Stimulated activated CD4-positive, alpha-beta T cell treated with anti-CD3 and anti-CD28 coated beads, Interleukin-1b, Interleukin-23, amount 100 ng/mL, for 4 hours (primary cell): ENCODE data around the gene MLH3.
"Not testable (repeated sequence)": the region's sequence is repeated elsewhere in the genome, so short reads cannot be mapped to it uniquely, and the experiment has no call there.

Source experiments
- DNase-seq, 2 donors: peaks; one replicate each; pipeline ENCODE4 v3.0.0-alpha.2; 2020; ENCODE audit warnings: low read depth in 2 of 2

The MLH3 gene

DNA sequence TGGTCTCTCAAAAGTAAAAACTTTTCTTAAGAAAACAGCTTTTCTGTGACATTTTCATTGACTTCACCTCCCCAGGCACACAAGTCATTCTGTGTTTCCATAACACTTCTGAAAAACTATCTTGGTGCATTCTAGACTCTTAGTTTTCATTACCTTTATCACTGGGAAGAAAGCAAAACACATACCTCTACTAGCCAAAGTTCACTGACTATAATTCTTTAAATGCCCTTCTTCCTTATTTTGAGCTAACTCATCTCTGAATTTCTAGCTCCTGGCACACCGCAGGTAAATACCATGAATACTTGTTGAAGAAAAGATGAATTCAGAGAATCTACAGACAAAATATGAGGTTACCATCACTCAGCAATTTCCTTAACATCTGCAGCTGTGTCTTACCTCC, 21.1 kb downstream of the MLH3 start:
- no peak for DNase-seq

DNA sequence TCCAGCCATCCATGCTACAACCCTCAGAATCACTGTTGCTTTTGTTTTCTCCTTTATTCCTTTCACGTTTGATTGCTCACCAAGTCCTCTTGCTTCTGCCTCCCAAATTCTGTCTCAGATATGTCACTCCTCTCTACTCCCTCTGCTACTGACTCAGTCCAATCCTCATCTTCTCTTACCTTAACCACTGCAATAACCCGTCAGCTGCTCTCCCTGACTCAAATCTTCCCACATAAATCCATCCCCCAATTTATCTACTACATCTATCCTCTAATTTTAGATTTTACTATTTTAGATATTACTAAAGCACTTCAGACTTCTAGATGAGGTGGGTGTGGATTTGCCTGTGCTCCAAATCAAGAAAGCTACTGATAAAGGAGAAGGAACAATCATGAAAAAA, 25.4 kb downstream of the MLH3 start:
- DNase-seq: no peak

DNA sequence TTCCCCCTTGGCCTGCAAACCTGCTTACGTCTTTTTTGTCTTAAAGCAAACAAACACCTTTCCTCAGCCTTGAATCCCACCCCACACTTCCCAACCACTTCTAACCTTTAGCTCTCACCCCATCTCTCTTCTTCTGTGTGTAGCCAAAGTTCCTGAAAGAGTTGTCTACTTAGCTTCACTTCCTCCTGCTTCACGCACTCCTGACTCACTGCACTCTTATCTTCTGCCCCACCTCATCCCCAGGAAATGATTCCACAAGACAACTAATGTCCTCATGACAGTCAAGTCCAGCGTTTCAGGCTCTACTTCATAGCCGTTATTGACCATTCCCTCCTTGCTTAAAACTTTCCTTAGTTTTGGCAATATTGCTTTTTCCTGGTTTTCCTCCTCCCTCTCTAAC, 26.2 kb downstream of the MLH3 start:
- DNase-seq: no peak

DNA sequence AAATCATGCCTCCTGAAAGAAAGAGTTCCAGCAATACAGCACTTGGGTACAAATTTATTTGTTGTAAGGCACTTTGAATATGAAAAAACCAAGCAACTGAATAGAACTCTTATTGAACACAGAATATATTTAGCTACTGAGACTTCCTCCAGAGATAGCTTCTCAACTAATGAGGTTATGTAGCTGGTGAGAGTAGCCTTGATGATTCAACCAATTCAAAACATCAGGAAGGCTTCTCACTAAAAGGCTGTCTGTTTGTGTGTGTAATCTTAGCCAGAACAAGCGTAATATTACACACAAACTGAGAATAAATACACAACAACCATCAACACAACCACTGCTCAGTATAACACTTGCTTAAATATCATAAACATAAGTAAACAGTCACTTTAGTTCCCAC, 28.2 kb downstream of the MLH3 start:
- no peak for DNase-seq

DNA sequence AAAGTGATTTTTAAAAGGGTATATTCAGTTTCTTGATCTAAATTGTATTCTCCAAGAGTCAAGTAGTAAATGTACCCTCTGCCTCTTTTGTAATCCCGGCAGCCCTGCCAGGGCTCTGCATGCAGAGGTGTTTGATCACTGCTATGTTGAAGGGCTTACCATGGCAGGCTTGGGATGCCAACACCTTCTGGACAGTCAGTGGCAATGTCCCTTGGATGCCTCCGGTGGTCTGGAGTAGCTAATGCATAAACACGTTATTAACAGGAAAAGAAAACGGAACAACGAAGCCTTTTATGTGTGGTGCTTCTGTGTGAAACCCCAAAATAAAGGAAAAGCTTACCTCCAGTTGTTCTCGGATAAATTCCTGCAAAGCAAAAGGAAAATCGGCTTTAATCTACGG, 28.6 kb downstream of the MLH3 start:
- DNase-seq: no peak

DNA sequence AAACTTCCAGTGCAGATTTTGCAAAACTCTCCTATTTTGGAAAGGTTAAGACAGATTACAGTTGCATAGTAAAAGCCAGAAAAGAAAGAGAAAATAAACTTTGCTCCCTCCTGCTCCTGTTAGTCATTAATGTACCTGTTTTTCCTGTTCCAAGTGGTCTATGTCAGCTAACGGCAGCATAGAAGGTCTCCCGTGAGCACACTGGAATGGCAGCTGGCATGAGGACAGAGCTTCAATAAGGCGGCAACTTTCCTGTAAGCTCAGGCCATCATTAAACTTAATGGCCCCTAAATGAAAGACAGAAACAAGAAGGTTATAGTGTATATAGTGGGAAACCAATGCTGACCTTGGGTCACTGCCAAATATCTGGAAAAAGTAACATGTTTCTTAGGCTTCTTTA, 32.6 kb downstream of the MLH3 start:
- no peak for DNase-seq

DNA sequence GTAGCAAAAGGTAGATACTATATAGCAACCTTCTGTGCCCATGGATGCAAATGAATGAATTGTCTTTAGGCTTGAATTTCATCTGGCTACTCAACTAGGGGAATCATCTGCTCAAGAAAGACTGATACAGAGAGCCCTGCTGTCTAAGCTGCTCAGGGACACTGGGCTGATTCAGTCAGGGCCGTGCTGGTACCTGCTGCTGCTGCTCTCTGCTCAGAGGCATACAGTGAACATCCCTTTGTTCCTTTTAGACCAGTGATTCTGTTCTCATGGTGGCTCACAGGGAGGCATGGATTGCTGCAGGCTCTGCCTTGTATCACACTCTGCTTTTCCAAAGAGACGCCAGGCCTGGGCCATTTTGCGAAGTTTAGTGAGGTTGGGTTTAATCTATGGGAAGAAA, 34.5 kb downstream of the MLH3 start:
- DNase-seq: no peak

DNA sequence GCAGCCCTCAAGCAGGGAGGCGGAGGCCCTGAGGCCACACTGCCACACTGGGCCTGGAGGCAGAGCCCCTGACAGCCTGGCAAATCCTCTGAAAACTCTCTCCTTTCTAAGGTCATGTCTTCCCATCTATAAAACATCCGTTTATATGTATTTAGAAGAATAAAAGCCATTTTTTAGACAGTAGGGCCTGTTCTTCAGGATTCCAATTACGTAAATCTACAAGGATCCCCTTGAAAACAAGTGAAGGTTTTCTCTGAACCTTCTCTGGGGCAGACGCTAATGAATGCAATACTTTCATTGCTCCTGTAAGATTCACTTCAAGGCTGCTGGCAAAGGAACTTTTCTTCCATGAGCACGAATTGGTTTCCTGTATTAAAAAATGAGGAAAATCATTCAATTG, 35.8 kb downstream of the MLH3 start:
- DNase-seq: no peak

DNA sequence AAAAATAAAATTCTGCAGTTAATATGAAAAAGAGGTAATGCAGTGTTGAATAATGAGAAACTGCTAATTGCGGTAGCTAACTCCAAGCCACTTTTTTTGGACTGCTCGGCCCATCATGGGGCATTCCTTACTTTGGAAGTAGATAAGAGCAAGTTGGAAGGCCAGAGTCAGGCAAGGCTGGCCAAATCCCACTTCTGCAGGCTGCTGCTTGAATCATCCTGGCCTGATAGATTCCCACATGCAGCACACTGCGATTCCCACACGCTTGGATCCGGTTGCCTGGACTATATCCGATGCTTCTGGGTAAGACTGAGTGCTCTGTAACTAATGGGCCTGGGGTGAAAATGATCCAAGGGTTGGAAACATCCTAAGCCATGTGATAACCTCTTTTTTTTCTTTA, 38.0 kb downstream of the MLH3 start:
- DNase-seq: no peak

DNA sequence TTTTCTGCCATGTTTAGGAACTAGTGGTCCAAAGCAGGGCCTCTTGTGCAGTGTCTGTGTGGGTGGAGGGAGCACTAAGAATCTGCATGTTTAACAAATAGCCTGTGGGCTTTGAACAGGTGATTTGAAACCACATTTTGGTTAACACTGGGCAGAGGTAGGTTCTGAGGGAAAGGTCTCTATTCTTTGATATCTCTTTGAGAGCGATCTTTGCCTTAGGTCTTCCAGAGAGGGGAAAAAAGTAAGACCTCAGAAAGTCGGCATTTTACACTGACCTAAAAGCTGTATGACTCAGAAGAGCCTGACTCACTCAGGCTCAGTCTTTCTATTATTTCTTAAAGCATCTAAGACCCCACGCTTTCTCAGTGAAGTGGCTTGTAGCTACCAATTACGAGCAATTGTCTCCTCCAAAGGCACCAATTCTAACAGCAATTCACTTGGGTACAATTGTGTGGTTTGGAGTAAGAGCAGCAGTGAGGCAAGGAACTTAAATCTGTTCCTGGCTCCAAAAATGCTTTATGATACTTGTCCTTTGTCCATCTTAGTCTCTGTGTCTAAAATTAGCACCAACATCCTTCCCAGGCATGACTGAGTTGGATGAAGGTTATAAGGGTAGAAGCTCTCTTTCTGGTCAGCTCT, 39.8 kb downstream of the MLH3 start:
- no peak for DNase-seq

DNA sequence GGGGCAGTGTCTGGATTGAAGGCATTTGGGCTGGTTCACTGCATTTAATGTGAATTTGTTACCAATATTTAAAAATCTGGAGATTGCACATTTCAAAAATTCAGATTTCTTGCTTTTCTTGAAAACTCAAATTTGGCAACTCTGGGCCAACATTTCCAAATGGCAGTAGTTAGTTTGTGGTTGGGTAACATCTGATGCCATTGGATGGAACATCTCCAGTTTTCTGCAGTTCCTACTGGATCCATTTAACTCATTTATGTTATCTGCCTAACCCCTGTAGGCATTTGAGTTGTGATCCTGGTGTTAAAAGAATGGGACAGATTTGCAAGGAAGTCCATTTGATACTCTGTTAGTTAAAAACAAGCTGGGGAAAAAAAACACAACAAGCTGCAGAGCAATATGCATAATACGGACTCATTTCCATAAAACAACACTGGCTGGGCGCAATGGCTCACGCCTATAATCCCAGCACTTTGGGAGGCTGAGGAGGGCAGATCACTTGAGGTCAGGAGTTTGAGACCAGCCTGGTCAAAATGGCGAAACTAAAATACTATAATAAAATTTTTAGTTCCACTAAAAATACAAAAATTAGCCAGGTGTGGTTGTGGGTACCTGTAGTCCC, 40.7 kb downstream of the MLH3 start:
- no peak for DNase-seq

DNA sequence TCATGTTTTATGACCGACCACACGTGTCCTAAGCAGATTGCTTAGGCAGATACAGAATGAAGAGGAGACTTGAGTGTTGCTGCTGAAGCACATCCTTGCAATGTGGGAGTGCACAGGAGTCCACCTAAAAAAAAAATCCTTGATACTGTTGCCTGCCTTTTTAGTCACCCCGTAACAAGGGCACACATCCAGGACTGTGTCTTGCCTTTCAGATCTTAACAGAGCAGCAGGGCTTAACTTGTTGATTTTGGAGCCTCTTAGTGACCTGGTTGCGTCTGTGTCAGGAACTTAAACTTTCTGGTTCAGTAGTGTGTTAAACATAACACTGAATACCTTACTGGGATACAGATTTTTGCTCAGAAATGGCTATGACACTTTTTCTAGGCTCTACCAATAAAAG, 42.1 kb downstream of the MLH3 start:
- DNase-seq: no peak

DNA sequence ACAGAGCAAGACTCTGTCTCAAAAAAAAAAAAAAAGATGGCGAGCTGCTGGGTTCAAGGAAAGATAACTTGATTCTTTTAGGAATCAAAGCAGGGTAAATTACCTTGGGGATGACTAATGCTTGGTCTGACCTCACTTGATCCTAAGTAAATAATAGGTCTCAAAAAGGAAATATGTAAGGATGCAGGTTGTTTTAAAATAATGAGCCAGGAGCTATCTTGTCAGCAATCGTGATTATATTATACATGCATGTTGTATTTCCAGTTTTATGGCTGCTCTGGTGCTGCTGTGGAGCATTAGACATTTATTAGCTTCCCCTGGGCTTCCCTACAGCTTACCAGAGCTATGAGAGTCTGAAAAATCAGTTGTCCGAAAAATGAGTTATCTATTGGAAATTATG, 45.9 kb downstream of the MLH3 start:
- DNase-seq: no peak

DNA sequence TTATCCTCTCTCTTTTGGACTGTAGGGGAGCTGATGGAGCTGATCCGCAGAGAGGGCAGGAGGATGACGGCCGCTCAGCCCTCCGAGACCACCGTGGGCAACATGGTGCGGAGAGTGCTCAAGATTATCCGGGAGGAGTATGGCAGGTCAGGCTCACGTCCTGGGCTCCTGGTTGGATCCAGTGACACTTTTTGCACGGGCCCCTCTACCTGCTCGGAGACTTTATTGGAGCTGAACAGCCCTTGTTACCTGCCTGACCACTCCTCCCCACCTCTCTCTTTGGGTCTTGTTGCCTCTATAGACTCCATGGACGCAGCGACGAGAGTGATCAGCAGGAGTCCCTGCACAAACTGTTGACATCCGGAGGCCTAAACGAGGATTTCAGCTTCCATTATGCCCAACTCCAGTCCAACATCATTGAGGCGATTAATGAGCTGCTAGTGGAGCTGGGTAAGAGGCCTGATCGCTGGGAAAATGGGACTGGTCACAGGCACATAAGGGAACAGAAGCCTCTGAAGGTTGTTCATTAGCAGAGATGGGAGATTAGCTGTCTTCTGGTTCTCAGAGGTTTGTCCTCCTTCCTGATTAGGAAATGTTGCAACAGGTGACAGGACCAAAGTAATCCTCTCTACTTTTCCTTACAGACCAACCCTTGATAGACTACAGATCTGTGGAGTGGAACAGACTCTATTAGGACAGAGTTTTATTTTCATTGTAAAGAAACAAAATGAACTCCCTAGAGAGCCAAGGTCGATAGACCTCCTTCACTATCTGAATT, 47.8 kb downstream of the MLH3 start:
- no peak for DNase-seq

DNA sequence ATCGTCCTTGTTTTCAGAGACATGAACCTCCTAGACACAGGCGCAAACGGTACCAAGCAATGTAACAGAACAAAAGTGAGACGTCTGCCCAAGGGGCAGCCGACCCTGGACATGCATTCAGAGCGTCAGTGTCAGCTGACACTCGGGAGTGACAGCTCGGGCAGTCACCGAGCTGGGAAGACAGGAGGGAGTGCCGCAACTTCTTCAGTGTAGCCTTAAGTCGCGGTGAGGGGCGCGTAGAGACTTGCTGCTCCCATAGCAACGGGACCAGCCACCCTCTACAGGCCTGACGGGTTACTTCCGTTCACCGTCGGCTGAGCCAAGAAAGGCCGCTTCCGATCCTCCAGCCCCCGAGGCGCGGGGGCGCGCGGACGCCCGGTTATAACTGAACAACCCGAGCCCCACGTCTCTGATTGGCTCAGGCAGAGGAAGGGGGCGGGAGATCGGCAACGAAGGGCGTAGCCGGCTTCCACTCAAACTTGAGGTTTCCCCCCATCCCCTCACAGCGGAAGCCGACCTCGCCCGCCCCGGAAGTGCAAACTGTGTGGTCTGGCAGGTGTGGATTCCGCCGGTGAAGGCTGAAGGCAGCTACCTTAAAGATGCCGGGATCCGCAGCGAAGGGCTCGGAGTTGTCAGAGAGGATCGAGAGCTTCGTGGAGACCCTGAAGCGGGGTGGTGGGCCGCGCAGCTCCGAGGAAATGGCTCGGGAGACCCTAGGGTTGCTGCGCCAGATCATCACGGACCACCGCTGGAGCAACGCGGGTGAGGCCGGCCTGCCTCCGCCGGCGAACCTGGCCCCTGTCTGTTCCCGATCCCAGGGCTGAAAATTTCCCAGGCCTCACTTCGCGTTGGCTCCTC, 48.6 kb downstream of the MLH3 start, which contains the start of gene EIF2B2:
TSS of gene EIF2B2 (plus strand) at position 530 of the 858 bp plus-strand sequence. CDS start at position 600, 70 bp downstream.
- DNase-seq: peak; percentile 96 to 97

DNA sequence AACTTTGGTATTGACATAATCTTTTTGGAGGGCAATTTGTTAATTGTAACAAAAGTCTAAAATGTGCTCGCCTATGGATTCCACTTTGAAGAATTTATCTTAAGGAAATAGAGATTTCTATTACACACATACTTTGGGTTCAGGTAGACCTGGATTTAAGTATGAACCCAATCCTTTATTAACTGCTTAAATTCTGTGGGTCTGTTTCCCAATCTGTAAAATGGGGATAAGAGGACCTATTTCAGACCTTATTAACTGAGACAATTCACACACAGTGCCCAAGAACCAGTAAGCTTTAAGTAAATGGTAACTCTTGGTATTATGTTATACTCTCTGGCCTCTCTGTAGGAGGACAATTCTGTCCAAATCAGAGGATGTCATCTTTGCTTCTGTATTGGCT, 49.4 kb downstream of the MLH3 start:
- no peak for DNase-seq

DNA sequence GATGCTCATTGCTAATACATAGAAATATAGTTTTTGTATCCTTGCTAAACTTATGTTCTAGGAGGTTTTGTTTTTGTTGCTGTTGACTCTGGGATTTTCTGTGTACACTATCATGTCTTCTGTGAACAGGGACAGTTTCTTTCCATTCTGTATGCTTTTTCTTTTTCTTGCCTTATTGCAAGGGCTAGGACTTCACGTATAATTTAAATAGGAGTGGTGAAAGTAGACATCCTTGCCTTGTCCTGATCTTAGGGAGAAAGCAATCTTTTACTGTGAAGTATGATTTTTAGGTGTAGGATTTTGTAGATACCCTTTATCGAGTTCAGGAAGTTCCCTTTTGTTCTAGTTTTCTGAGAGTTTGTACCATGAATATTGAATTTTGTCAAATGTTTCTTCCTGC, 50.0 kb downstream of the MLH3 start:
- DNase-seq: no peak

DNA sequence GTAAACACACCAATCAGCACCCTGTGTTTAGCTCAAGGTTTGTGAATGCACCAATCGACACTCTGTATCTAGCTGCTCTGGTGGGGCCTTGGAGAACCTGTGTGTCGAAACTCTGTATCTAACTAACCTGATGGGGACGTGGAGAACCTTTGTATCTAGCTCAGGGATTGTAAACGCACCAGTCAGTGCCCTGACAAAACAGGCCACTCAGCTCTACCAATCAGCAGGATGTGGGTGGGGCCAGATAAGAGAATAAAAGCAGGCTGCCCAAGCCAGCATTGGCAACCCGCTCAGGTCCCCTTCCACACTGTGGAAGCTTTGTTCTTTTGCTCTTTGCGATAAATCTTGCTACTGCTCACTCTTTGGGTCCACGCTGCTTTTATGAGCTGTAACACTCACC, 55.5 kb downstream of the MLH3 start:
- not testable (repeated sequence) for DNase-seq

DNA sequence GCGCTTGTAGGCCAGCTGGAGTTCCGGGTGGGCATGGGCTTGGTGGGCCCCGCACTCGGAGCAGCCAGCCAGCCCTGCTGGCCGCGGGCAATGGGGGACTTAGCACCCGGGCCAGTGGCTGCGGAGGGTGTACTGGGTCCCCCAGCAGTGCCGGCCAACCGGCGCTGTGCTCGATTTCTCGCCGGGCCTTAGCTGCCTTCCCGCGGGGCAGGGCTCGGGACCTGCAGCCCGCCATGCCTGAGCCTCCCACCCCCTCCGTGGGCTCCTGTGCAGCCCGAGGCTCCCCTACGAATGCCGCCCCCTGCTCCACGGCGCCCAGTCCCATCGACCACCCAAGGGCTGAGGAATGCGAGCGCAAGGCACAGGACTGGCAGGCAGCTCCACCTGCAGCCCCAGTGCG, 57.1 kb downstream of the MLH3 start:
- not testable (repeated sequence) for DNase-seq

DNA sequence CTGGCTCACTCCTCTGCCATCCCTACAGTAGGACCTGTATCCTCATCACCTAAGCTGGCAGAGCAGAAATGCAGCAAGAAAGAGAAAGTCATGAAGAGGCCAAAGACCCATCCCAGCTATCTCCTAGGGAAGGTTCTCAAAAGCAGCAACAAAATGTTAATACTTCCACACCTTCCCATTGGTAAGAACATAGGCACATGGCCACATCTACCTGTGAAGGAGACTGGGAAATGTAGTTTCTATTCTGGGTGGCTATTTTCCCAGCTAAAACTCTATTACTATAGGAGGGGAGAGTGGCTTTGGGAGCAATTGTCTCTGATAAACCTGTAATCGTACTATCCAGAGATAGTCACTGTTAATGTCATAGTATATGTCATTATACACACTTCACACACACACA, 62.3 kb downstream of the MLH3 start:
- DNase-seq: no peak

DNA sequence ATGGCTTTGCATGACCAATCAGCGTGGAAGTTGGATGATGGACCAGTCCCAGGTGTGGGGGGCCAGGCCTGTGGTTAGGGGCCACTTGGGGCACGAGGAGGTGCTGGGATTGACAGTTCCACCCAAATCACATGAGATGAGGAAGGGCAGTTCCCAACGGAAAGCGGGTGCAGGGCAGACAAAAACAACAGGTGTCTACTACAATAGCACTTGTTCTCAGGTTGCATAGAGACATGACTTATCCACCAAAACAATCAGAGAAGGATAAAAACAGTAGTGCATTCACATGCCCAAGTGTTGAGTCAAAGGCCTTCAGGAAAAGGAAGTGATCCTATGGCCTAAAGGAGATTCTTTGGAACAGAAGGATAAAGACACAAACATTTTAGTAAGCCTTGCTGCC, 63.1 kb downstream of the MLH3 start:
- no peak for DNase-seq

DNA sequence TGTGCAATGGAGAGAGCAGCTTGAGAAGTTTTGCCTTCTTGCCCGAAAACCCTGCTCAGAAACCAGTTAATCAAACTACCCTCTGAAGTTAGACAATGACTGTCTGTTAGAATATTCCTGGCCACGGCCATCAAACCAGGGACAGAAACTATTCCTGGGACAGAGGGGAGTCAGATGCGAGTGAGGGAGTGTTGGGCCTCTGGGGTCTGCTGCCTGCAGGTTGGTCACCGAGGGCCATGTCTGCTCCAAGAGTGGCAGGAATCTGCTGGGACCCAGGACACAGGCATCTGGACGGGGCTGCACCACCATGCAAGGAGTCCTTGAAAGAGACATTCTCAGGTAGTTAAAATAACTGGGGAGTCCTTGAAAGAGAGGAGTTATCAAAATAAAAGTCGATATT, 65.5 kb downstream of the MLH3 start:
- no peak for DNase-seq

DNA sequence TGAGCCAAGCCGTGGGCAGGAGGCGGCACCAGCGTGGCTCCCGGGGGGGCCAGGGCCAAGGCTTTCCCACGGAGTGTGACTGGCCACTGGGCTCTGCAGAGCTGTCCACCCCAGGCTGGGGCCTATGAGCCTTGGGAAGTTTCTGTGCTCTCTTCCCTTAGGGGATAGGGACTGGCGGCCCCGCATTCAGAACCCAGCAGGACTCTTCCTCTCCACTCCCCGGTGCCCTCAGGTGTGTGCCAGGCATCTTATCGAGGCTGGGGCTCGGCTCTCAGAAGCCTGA, 66.3 kb downstream of the MLH3 start:
- no peak for DNase-seq
